HG03196 (cell line): ENCODE results near the gene FGFRL1.

Experiments used
- ATAC-seq: cut with Tn5 transposase; IDR thresholded peaks from one replicate; pipeline ENCODE4 v1.9.1; 2021; ENCODE audit not compliant: unreplicated experiment

FGFRL1 gene

GRCh38 chr4:1011022-1011665 is at the start of gene FGFRL1:
TSS of gene FGFRL1 (plus strand) at chr4:1011626. CDS start at chr4:1012486, 860 bp downstream.
- peak; percentile 23 for ATAC-seq

DNA sequence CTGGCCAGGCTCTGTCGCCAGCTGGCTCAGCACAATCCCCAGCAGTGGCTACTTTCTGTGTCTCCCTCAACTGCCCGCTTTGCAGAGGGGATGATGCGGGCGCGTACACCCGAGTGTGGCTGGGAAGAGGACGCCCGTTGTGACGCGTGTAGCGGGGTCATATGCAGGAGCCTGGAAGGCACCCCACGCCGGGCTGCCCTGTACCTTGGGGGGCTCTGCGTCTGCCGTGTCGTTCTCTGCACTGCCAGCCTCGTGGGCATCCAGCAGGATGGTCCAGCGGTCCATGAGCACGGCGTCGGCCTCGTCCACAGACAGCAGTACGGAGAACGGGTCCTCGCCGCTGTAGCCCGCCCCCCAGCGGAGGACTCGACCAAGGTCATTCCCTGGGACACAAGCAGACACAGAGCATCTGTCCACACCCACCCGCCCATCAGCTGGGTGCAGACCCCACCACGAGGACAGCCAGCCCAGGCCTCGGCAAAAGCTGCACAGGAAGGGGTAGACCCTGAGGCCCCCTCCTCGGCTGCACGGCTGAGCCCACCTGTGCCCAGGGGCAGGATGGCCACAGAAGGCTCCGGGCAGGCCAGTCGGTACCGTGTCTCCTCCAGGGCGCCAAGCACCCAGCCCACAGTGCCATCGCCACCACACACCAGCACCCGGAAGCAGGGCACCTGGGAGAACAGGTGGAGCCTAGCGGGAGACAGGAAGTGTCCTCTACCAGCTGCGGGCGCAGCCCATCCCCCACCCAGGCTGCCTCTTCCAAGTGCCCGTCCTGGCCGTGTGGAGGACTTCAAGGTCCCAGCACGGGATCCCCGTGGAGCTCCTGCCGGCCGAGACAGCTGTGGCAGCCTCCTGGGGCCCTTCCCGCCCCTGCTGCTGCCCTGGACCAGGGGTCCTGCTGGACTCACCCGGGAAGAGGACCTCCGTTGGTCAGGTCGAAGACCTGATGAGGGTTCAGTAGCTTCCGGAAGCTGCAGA is 48.9 kb upstream of the FGFRL1 start:
- ATAC-seq, result no peak

DNA sequence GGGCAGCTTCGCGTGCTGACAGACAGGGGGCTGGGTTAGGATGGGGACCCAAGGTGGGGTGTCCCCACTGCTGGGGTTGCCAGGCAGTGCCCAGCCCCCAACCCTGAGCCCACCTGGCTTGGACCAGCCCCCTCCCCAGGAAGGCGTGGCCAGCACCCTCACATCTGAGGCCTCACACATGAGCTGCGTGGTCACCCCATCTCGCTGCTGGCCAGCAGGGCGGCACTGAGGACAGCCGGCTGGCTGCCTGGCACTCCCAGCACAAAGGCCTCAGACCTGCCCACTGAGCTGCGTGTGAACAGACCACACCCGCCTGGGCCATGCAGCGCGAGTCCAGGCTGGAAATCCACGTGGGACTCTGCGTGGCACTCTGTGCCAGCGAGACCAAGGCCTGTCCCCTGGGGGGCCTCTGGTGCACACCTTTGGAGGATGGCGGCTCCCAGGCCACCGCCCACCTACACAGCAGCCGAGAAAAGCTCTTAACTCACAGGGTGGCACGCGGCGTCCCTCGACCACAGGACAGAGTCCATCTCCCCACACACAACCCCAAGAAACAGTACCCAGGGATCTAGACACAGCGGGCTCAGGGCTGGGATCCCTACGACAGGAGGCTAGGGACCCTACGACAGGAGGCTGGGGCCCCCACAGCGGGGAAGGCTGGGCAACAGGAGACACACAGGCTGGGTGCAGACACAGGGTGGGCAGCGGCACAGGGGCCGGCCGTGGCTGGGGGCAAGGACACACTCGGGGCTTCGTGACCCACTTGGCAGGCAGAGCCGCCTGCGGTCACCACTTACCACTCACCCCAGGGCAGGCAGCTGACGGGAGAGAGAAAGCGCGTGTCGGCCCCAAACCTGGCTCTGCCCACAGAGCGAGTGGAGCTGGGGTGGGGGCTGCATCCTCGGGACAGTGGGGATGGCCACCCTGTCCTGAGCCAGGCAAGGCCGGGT is 47.9 kb upstream of the FGFRL1 start:
- ATAC-seq, result no peak

- ATAC-seq, result no peak
Observed at GRCh38 chr4:964346-965025, 46.9 kb upstream of the FGFRL1 start.

- no peak for ATAC-seq
Observed at GRCh38 chr4:965048-965765, 46.2 kb upstream of the FGFRL1 start.

- ATAC-seq, result no peak
Observed at GRCh38 chr4:965766-966134, 45.7 kb upstream of the FGFRL1 start.

DNA sequence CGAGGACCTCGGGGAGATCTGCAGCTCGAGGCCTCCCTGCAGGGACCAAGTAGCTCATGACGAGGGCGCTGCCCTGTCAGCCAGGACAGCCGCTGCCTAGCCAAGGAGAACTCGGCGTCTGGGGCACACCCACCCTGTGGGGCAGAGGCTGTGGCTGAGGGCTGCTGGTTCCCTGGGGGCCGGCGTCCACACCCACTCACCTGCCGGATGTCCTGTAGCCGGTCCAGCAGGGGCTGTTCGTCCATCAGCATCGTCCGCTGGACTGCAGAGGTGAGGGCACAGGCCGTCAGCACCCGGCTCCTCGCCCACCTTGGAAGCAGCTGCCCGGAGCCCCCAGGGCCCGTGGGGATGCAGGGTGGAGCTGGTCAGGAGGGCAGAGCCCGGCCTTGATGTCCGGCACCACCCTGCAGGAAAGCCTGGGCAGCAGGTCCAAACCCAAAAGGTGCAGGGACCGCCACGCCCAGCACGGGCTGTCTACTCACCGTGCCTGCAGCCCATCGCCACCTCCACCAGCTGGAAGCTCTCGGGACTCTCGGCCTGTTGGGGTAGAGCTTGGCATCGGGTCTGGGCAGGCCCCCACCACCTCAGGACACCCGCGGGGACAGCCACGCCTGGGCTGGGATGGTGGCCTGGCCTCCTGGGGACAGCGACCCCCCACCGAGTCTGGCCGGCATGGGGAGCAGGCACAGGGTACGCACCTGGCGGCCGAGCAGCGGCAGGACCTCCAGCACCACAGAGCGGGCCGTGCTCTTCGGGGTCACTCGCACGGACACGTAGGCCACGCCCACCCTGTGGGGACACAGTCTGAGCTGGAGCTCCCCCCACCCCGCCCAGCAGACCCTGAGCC is 44.9 kb upstream of the FGFRL1 start:
- ATAC-seq, result no peak

DNA sequence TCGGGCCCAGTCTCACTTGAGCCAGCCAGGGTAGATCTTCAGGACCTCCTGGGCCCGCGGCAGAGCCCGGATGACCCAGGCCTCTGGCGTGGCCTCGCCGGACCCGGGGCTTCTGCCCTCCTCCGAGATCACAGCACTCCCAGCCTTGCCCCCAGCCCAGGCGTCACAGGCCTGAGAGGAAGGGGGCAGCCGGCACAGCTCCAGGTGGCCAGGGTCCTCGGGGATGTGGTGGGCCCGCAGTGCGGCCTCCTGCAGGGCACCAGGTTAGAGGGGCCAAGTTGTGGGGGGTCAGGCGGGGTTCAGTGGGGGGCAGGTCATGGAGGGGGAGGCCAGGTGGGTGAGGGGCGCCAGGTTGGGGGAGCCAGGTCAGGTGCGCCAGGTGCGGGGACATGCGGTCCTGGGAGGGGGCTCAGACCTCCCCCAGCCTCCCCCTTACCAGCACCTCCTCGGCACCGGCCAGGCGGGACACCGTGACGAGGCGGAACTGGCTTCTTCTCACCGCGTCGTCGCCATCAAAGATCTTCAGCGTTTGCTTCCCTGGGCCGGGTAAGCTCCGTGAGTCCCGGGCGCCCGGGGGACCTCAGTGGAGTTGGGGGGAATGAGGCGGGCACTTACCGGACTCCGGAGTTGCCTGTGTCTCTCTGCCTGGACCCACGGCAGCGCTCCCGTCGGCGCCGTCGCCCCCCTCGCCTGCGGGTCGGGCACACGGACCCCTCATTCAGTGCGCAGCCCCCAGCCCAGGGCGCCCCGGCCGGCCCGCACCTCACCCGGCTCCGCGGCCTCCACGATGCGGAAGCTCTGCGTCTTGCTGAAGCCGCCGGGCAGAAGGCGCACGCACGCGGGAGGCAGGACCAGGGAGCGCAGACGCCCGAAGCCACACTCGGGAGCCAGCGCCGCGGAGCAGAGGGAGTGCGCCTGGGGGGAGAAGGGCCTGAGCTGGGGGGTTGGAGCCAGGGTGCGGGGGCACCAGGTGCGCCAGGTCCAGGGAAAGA is 44.0 kb upstream of the FGFRL1 start:
- no peak for ATAC-seq

- ATAC-seq, result no peak
Observed at GRCh38 chr4:968221-968620, 43.2 kb upstream of the FGFRL1 start.

DNA sequence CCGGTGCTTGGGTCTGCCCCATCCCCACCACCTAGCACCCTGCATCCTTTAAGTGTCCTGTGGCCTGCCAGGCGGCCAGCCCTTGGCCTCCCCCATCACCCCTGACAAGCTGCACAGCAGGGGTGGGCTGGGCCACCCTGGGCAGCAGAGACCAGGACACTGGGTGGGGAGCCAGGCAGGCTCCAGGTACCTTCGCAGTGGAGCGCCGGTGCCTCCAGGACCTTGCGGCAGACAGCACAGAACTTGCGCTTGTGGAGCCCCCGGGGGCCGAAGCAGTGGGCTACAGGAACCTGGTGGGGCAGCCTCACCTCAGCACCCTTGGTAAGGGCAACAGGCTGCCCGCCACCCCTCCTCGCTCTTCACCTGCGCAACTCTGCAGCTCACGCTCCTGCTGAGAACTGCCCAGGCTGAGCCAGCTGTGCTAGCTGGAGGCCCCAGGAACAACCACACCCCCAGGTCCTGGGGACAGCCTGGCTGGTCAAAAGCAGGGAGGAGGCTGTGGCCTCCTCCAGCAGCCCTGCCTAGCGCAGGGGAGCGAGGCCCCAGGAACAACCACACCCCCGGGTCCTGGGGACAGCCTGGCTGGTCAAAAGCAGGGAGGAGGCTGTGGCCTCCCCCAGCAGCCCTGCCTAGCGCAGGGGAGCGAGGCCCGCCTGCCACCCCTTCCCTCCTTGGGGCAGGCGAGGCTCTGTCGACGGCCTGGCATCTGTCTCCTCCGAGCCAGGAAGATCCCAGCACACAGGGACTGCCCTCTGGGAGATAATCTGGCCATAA is 42.6 kb upstream of the FGFRL1 start:
- no peak for ATAC-seq

- ATAC-seq, result no peak
Observed at GRCh38 chr4:970046-970745, 41.2 kb upstream of the FGFRL1 start.

DNA sequence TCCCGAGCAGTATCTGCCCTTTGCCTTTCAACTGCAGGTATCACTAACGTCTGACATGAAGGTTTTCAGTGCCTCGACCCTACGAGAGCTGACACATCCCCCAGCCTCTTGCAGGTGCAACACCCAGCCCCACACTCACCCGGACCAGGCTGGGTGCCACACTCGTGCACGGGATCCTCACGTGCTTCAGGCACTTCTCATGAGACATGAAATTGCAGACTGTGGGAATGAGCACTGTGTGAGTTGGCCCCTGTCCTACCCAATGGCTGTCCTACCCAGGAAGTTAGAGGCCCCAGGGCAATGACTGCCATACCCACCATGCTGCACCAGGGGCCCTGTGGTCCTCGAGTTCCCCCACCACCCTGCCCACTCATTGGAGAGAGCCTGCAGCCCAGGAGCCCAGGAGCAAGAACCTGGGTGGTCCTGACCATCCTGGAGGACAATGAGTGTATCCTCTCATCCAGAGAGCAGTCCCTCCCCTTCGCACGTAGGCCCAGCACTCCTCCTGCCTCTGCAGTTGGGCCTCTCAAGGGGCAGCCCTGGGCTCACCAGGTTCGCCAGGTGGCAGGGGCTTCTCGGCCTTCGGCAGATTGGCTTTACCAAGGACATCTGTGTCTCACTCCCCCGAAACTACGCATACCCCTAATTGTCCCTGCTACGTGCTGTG is 40.4 kb upstream of the FGFRL1 start:
- no peak for ATAC-seq

DNA sequence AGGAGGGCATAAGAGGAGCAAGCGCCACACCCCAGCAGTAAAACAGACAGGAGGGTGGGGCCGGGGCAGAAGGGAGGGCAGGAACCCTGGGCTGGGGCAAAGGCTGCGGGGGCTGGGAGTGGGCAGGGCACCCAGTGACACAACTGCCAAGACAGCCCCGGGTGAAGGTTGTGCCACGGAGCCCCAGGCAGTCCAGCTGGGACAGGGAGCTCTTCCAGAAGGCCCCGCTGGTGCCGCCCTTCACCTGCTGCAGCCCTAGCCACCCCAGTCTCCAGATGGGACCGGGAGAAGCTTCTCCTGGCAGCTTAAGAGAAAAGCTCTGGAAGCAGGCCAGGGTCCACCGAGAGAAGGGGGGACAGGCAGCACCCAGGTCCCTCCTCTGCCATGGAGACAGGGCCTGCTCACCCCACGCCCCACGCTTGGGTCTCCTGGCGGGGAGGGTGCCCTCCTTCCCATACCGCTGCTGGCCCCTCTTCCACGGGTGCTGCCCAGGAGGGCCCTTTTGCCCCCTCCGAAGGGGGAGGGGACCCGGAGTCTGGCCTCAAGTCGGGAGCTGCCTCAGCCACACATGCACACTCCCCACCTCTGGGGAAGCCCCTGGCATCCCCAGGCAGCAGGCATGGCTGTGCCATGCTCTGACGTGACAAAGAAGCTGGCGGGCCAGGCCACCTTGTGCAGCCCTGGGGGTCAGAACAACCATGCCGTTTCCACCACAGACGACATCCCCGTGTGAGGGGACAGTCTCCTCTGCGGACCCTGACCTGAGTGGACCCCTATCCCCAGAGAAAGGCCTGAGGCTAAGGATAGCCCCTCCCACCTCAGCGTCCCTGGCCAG is 39.5 kb upstream of the FGFRL1 start:
- no peak for ATAC-seq

GRCh38 chr4:972651-973424 is 38.6 kb upstream of the FGFRL1 start:
- peak; percentile 31 for ATAC-seq
